Measurements from ENCODE around the gene ETDC.
A peak's percentile ranks its signal among the peaks of the same experiment; 100 is the strongest.
"Not testable (repeated sequence)": the region's sequence is repeated elsewhere in the genome, so short reads cannot be mapped to it uniquely, and the experiment has no call there.

The ETDC gene

DNA sequence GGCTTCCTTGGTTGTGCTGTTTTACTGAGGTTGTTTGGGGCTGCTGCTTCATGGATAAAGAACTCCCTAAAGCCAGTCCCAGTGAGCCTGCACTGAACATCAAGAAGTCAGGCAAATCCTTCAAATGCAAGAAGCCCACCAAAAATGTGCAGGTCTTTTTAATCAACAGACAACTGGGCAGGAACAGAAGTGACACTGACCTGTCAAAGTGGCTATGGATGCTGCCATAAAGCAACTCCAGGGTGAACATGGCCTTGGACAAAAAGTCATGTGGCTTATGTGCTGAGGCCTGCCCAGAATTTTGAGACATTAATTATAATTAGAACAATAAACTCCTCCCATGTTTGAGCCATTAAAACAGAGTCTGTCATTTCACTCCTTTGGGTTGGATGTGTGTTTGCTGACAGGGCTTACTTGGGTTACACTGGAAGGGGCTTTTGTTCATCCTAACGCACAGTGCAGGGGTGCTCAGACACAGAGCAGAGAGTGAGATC, at the start of gene ETDC:
Gene ETDC, plus strand, starts transcription at position 51 of the 494 bp plus-strand sequence. Its CDS starts 0 bp downstream, at position 51.
- no peak for DNase-seq

DNA sequence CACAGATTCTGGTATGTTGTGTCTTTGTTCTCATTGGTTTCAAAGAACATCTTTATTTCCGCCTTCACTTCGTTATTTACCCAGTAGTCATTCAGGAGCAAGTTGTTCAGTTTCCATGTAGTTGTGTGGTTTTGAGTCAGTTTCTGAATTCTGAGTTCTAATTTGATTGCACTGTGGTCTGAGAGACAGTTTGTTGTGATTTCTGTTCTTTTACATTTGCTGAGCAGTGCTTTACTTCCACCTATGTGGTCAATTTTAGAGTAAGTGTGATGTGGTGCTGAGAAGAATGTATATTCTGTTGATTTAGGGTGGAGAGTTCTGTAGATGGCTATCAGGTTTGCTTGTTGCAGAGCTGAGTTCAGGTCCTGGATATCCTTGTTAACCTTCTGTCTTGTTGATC, 48.3 kb upstream of the ETDC start:
- DNase-seq = not testable (repeated sequence)

DNA sequence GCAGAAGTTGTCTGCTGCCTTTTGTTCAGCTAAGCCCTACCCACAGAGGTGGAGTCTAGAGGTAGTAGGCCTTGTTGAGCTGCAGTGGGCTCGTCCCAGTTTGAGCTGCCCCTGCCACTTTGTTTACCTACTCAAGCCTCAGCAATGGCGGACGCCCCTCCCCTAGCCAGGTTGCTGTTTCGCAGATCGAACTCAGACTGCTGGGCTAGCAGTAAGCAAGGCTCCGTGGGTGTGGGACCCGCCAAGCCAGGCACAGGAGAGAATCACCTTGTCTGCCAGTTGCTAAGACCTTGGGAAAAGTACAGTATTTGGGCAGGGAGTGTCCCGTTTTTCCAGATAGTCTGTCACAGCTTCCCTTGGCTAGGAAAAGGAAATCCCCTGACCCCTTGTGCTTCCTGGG, 45.9 kb upstream of the ETDC start:
- DNase-seq = not testable (repeated sequence)

DNA sequence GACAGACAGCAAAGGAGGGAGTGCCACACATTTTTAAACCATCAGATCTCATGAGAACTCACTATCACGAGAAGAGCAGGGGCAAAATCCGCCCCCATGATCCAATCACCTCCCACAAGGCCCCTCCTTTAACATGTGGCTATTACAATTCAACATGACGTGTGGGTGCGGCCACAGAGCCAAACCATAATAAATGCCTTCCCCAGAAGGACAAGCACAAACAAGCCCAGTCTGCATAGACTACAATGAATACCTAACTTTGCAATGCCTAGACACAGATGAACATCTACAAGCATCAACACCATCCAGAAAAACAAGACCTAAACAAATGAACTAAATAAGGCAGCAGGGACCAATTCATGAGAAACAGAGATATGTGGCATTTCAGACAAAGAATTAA, 45.1 kb upstream of the ETDC start:
- no peak for DNase-seq

DNA sequence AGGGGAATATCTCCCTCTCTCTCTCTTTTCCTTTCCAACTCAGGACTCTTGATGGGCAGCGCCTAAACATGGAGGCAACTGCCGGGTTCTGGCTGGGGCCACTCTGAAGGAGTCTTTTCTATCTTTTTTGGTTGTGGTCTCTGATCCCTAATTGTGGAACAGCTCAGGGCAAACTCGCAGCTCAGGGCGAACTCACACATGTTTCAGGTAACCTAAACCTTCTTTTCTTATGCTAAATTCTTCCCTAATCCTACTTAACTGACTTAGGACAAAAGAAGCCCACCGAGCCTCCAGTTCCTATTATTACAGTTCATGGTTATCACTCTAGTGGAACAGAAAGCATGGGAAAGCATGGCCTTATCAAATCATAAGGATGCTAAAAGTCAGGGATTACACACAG, 36.1 kb upstream of the ETDC start:
- no peak for DNase-seq

DNA sequence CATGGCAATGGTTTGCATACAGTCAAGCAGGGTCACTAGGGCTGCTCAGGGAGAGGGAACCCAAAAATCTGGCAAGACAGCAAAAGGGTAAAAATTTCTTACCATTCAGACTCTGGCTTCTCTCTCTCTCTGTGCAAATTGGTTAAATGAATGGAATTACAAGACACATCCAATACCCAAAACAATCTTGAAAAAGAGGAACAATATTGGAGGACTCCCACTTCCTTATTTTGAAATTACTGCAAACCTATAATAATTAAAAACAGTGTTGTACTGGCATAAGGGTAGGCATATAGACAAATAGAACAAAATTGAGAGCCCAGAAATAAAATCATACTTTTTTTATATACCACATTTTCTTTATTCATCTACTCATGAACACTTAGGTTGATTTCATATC, 33.3 kb upstream of the ETDC start:
- DNase-seq = no peak

DNA sequence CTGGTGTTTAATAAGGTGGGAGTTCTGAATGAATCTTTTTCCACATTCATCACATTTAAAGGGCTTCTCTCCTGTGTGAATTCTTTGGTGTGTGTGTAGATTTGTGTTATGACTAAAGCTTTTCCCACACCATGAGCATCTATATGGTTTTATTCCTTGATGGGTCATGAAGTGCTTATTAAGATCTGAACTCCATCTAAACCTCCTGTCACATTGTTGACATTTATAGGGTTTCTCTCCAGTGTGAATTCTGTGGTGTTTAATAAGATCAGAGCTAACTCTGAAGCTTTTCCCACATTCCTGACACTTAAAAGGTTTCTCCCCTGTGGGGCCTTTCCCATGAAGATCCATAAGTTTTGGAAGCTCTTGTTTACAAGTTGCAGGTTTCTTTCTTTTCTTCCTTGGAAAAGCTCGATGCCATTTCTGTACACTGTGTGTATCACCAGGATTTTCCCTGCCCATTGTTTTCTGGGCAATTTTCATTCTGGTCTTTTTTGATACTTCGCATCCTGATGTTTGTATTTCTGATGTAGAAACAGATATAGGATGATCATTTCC, 21.9 kb upstream of the ETDC start:
- DNase-seq = no peak

DNA sequence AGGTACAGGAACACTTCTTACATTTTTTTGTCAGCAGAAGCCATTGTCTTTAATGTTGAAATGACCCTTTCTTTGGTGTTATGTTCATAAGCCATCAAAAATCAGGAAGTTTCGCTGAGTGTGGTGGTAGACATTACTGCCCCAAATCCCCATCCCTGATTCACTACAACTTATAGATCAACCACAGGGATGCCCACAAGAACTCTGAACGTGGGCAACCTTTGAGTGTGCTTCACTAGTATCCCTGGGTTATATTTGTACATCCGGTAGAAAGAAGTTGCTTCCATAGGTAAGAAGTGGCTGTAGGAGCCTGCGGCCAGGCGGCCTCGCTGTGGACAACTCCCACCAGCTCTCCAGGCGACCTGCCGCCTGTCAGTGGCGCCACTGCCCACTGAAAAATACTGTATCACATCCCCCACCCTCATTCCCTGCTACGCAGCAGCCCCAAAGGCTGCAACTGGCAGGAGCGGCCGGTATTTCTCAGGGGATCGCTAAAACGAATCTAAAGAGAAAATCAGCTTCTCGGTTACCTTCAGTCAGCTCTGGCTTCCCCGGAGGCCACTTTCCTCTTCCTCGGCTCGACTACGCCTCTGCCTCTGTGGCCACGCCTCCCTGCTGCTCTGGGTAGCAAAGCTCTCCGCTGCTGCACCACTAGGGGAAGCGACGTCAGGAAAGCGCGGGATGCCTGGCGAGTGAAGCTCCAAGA, 13.9 kb upstream of the ETDC start:
- peak; percentile 65 for DNase-seq

DNA sequence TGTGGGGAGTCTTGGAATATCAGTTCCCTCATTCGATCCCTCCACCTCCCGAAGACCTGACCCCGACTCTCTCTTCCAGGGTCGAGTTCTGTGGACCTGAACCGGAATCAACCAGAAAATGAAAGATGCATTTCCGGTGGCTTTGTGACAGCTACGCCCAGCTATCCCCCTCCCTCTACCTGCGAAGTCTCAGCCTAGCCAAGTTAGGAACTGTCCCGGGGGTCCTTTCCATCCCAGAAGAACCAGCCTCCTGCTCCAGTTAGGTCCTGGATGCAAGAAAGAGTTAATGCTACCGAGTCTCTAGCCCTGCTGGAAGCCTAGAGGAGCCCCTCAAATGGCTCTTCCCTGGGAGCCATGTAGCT, 13.4 kb upstream of the ETDC start:
- no peak for DNase-seq

DNA sequence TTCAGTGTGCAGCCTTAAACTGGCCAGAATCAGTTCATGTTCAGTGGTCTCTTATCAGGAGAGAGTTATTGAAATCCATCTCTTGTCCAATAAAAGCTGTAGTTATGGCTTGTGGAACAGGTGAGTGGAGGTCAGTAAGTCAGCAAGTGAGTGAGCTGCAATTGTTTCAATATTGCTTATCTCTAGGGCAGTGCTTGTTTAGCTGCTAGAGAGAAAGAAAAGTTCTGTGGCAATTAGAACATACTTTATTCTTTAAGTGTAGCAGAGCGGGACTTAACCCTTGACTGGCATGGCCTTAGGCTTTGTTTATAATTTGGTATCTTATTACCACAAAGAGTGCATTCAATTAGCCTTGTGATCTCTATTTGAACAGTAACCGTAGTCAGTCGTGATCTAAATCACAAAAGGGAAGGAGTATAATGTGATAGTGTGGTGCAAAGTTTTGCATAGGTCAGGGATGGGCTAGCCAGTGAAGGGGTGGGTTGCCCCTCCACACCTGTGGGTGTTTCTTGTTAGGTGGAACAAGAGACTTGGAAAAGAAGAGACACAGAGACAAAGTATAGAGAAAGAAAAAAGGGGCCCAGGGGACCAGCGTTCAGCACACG, 6.9 kb upstream of the ETDC start:
- no peak for DNase-seq

DNA sequence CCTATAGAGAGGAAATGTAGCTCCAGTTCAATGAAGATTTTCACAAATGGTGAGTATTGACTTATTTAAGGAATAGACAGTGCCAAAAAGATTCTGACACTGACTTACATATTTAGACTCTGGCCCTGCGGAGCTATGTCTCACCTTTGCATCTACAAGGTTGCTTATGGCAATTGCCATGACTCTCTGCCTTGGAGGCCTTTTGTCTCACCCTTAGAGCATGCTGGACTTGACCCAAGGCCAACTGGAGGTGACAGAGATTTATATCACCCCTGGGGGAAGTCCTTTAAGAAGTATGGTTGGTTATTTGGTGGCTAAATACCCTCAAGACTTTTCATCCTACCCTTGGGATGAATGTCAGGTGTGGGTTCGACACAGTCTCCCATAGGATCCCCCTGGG, 4.5 kb upstream of the ETDC start:
- DNase-seq = no peak

DNA sequence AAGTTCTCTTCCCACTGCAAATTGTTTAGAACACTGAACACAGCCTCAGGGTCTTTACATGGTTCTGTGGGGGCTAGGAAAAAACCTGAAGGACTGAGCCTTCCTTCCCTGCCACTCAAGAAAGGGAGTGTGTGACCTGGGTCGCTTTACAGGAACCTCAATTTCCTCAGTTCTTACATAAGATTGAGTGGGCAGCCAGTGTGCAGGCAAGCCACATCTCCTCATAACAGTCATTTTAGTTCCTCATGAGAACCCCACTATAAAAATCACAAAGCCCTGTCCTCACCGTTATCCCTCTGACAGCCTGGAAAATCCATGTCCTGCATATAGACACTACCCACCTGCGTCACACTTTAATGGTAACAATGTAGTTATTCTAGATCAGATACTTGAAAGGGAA, 2.1 kb upstream of the ETDC start:
- no peak for DNase-seq

DNA sequence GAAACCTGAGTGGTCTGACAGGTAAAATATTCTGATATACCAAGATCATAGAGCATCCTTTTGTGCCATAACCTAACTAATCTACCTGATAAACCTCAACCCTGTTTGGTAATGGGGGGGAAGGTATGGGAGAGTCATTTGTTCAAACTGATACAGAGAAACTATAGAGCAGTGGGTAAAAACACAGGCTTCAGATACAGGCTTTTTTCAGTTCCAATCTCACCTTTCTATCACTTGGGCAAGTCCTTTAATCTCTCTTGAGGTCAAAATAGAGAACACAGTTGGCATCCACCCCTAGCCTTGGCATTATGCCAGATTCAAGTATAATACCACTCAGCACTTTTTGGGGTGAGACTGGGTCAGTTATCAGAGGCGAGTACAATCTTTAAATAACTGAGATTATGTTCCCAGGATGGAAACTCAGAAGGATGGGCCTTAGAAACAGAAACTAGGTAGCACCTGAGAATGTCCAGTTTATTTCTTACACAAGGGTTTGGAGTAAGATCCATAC, 880 bp upstream of the ETDC start:
- no peak for DNase-seq

DNA sequence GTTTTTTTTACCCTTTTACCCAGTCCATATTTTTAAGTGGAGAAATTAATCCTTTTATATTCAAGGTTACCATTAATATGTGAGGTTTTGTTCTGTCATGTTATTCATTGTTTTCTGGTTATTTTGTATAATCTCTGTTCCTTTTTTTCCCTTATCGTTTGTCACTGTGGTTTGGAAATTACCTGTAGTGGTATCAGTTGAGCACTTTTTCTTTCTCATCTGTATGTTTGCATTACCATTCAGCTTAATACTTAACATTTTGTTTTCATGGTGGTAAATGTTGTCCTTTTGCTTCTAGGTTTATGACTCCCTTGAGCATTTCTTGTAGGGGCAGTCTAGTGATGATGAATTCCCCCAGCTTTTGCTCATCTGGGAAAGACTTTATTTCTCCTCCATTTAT, 6.6 kb downstream of the ETDC start:
- DNase-seq = no peak

DNA sequence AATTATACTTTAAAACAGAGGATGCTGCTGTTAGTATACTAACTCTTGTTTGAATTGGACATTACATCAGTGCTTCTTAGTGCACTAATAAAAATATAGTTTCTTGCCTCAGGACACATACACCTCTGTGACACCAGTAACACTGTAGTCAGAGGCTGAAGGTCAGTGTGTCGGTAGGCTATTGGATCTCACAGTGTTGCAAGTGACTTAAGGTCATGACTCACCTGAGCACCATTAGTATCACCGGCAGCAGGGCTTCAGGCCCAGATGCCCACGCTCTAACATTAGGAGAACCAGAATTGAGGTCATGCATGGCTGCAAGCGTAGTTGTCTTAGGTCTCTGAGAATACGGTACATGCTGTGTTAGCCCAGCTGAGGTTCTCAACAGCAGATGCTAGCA, 15.2 kb downstream of the ETDC start:
- DNase-seq = no peak

DNA sequence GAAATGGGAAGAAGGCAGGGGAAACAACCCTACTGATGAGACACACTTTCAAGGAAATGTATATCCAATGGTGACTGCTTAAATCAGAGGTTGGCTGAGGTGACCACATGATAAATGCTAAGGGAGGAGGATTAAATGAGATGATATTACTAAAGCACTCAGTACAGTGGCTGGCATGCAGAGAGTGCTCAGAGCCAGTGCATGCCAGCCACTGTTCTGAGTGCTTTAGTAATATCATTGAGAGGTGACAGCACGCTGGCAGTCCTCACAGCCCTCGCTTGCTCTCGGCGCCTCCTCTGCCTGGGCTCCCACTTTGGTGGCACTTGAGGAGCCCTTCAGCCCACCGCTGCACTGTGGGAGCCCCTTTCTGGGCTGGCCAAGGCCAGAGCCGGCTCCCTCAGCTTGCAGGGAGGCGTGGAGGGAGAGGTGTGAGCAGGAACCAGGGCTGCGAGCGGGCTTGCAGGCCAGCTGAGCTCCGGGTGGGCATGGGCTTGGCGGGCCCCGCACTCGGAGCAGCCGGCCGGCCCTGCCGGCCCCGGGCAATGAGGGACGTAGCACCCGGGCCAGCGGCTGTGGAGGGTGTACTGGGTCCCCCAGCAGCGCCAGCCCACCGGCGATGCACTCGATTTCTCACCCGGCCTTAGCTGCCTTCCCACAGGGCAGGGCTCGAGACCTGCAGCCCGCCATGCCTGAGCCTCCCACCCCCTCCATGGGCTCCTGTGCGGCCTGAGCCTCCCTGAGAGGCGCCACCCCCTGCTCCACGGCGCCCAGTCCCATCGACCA, 15.9 kb downstream of the ETDC start:
- not testable (repeated sequence) for DNase-seq

DNA sequence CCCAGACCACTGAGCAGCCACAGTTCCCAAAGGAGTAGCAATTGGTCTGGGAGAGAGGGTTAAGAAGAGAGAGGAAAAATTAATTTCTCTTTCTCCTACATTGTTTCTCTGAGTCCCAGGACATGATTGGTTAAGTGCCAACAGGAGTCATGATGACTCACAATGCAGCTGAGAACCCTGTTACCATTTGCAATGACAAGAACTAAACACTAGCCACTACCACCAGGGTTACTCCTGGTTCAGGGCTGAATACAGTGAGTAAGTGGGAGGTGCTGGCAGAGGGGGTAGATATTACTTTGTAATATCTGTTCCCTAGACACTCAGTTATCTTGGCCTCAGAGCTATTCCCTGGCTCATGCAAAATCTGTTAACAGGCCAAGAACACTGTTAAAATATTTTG, 18.0 kb downstream of the ETDC start:
- DNase-seq = no peak

DNA sequence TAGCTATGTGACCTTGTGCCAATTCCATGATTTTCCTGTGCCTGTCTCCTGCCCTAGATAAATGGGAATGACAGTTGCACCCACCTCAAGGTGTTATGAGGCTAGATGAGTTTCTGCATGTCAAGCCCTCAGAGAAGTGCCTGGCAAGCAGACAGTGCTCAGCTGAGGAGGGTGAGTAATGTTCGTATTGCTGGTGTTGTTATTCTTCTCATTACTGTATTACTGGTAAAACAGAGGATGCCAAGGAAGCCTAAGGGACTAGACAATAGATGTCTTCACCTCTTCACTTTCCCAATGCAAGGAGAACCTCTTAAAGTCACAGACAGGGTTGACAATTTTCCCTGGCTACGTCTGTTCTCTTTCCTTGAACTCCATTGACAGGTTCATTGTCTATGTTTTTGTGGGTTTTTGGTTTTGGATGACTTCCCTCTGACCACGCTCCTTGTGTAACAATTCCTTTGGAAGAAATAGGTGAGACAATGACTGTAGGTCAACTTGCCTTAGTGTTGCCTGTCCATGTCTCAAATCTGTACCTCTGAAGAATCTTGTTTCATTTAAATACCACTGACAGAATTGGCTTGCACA, 19.2 kb downstream of the ETDC start:
- DNase-seq = no peak

DNA sequence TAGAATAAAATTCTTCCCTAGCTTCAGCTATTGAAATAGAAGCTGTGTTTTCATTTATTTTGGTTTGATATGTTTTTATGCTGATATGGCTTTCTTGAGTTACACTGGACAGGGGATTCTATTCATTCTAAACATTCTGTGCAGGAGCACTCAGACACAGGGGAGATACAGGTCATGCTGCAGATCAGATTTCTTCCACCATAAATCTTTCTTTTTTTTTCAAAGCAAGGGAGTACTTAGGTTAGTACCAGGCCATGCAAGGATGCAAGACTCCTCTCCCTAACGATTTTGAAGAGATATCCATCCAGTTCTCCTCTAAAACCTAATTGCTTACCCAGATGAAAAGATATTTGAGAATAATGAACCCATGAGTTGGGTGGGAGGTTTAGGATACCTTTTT, 21.4 kb downstream of the ETDC start:
- DNase-seq = no peak

DNA sequence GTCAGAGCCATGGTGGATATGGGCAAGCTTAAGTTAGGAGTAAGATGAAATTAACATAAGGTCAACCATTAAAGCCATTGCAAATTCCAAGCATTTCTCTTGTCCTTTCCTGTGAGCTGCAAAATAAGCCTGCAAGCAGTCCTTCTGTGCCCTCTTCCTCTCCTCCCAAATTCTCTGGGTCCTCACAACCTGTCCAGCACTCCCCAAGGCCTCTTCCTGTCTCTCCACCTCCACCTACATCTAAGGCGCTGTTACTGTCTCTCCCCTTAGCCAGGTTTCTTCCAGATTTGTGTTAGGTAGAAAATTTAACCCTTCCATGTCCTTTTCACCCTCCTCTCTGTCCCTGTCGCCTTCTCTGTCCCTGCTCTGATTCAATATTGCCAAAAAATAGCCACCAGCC, 22.2 kb downstream of the ETDC start:
- no peak for DNase-seq

DNA sequence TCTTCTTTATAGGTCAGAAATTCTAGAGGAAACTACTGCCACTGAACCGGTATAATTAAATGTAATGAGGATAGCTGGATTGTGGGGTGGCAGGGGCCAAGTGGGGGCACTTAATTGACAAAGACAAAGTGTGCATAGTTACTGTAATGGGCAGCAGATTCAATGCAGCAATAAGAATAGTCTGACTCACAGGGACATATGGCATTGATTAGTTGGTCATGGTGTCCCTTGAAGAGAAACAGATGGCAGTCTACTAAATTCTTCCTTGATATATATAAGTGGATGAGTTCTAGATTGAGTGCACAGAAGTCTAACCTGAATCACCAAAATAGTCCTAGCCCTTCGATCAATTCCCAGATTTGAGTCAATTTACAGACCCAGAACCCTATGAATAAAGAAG, 31.6 kb downstream of the ETDC start:
- no peak for DNase-seq

DNA sequence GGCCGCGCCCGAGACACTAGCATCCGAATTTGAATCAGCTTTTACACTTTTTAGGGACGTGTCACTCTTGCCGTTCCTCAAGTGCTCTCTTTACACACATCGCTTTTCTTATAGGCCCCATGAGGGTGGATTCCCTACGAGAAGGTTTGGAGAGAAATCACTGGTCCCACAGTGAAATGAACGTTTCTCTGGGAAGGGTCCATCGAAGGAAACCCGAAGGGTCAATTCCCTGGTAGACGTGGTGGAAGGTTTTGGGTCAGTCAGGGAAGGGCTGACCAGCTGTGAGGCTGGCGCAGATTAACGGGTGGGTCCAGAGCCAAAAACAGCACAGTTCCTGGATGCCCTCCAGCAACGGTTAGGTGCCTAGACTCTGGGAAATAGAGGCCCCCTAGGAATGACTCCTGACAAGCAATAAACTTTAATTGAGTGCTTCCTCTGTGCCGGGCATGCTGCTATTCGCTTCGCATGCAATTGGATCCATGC, 35.9 kb downstream of the ETDC start:
- DNase-seq = no peak

DNA sequence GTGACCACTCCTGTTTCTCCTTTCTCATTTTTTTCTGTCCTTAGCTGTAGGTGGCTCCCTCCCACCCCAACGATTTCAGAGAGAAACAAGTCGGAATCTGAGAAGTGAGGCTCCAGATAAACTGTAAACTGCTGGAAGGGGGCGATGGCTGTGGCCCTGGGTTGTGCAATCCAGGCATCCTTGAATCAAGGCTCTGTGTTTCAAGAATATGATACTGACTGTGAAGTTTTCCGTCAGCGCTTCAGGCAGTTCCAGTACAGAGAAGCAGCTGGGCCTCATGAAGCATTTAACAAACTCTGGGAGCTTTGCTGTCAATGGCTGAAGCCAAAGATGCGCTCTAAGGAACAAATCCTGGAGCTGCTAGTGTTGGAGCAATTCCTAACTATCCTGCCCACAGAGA, 37.7 kb downstream of the ETDC start:
- no peak for DNase-seq
